Superior temporal gyrus (tissue), 1 donor: Measurements from ENCODE around the gene GMPR.

Experiments
- DNase-seq: peaks from one replicate; pipeline ENCODE4 v3.0.0-alpha.2; 2016; ENCODE audit errors: extremely low spot score

GMPR gene

GRCh38 chr6:16302721-16303552 lies 64.5 kb downstream of the GMPR start:
- no peak for DNase-seq

GRCh38 chr6:16305246-16305725 lies 66.9 kb downstream of the GMPR start:
- DNase-seq, result no peak

- no peak for DNase-seq
These were observed 67.4 kb downstream of the GMPR start for GRCh38 chr6:16305788-16306187.

GRCh38 chr6:16306334-16306733 lies 67.9 kb downstream of the GMPR start:
- DNase-seq, result no peak

GRCh38 chr6:16311763-16312162 lies 73.4 kb downstream of the GMPR start:
- no peak for DNase-seq

GRCh38 chr6:16313732-16314131 lies 75.3 kb downstream of the GMPR start:
- no peak for DNase-seq

GRCh38 chr6:16314296-16314695 lies 75.9 kb downstream of the GMPR start:
- no peak for DNase-seq

- DNase-seq, result no peak
These were observed 78.4 kb downstream of the GMPR start for GRCh38 chr6:16316741-16317251.

GRCh38 chr6:16318538-16318937 lies 80.2 kb downstream of the GMPR start:
- DNase-seq, result peak; percentile 76

- DNase-seq, result no peak
These were observed 80.8 kb downstream of the GMPR start for GRCh38 chr6:16318953-16319720.

GRCh38 chr6:16319813-16320532 lies 81.6 kb downstream of the GMPR start:
- peak; percentile 87 for DNase-seq

- no peak for DNase-seq
These were observed 82.3 kb downstream of the GMPR start for GRCh38 chr6:16320533-16321340.

- DNase-seq, result no peak
These were observed 82.9 kb downstream of the GMPR start for GRCh38 chr6:16321341-16321710.

GRCh38 chr6:16321826-16322225 lies 83.4 kb downstream of the GMPR start:
- no peak for DNase-seq

GRCh38 chr6:16322666-16323312 lies 84.4 kb downstream of the GMPR start:
- peak; percentile 89 for DNase-seq

- DNase-seq, result no peak
These were observed 85.8 kb downstream of the GMPR start for GRCh38 chr6:16324184-16324583.

GRCh38 chr6:16324606-16325225 lies 86.3 kb downstream of the GMPR start:
- DNase-seq, result no peak

GRCh38 chr6:16326531-16326930 lies 88.1 kb downstream of the GMPR start:
- no peak for DNase-seq

GRCh38 chr6:16326971-16327776 lies 88.8 kb downstream of the GMPR start:
- no peak for DNase-seq
